ENCODE data around the gene IPO4. TPM values are rescaled to one million over a fixed set of nuclear protein-coding genes. Genes with fewer than 3 reads are reported as not detected.
A peak's percentile ranks its signal among the peaks of the same experiment; 100 is the strongest.

The IPO4 gene
- total and polyA plus RNA-seq, 2 of the 13 experiments (the other 11 are each of a cell fraction or from before 2014, with no cell fraction given) = 39.0 to 179 TPM

DNA sequence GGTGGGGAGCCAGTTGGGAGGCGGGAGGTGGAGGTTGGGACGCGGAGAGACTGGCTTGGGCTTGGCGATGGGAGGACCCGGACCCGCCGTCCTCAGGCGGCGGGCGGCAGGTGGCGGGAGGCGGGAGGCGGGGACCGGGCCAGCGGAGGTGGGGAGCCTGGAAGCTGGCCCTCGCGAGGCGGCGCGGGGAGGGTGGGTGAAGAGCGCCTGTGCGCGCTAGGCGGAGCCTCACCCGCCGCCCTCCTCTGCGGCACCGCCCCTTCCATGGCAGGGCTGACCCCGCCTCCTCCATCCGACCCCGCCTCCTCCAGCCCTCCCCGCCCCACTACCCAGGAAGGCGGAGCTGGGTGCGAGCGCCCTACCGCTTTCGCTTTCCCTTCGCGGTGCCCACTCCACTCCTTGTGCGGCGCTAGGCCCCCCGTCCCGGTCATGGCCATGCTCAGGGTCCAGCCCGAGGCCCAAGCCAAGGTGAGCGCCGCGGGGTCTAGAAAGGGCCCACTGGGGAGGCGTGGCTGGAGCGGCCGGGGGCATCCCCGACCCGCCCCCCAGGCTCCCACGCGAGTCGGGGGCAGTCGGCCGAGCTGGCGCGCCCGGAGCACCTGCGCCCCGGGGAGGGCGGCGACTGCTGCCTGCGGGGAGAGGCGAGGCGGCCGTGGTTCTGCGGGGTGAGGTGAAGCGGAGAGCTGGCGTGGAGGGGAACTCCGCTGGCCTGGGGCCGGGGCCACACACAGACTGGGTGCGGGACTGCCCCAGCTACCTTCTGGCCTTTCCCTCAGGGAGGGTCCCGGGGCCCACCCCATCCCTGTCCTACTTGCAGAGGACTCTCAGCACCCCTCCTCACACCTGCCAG, 52.6 kb downstream of the IPO4 start, which contains the start of gene PSME1 (continued):
- no peak for TF ChIP-seq AKNA (CRISPR knock-in tag; IDR thresholded peaks at IDR 0.05; ENCODE audit: borderline replicate concordance)
- TF ChIP-seq ZHX1 (CRISPR knock-in tag; IDR thresholded peaks at IDR 0.05; ENCODE audit: low read depth) = peak; percentile 88; the same call in 1 of the 2 replicates
- peak; percentile 60; the same call in 1 of the 2 replicates for TF ChIP-seq AHR (CRISPR knock-in tag; IDR thresholded peaks at IDR 0.05)
- peak; percentile 95 for TF ChIP-seq ZFX (CRISPR knock-in tag; IDR thresholded peaks at IDR 0.05; ENCODE audit: low read depth)
- no peak for TF ChIP-seq TEF (CRISPR knock-in tag; IDR thresholded peaks at IDR 0.05)
- TF ChIP-seq ZNF281 (CRISPR knock-in tag; IDR thresholded peaks at IDR 0.05; ENCODE audit: borderline replicate concordance) = peak; percentile 65
- TF ChIP-seq ZKSCAN1 (IDR thresholded peaks at IDR 0.05; ENCODE audit: low read length) = no peak
- TF ChIP-seq ZIK1 (CRISPR knock-in tag; IDR thresholded peaks at IDR 0.05; ENCODE audit: borderline replicate concordance, low read depth) = peak; percentile 6
- TF ChIP-seq ZFP90 (CRISPR knock-in tag; IDR thresholded peaks at IDR 0.05; ENCODE audit: borderline replicate concordance) = peak; percentile 93
- TF ChIP-seq ZNF431 (CRISPR knock-in tag; IDR thresholded peaks at IDR 0.05; ENCODE audit: borderline replicate concordance, low read depth) = no peak
- peak; percentile 100 for TF ChIP-seq IRF1 (CRISPR knock-in tag; IDR thresholded peaks at IDR 0.05; ENCODE audit: low read depth)
- TF ChIP-seq ZBTB3 (CRISPR knock-in tag; IDR thresholded peaks at IDR 0.05; ENCODE audit: borderline replicate concordance, low read depth) = peak; percentile 43; the same call in 1 of the 2 replicates
- TF ChIP-seq ZNF639 (CRISPR knock-in tag; conservative IDR thresholded peaks at IDR 0.05) = peak; percentile 78

All from HepG2 (cell line).